ENCODE data around the gene ZNF771. TPM values are rescaled to one million over a fixed set of nuclear protein-coding genes. Genes with fewer than 3 reads are reported as not detected.

Gene ZNF771
- total RNA-seq, 2 donors from 2014 or later, result 32.3 to 36.3 TPM

- Histone ChIP-seq H3K27ac (no peak overlapping the region), H3K4me3 (no peak overlapping the region), H3K36me3 (no peaks in the 10 kb centered on the region), H3K27me3 (replicated peaks; ENCODE audit: insufficient read depth) (no peaks in the 10 kb centered on the region), H3K4me1 (replicated peaks) (no peaks in the 10 kb centered on the region), H3K9me3 (no peaks in the 10 kb centered on the region)
- intact Hi-C loops (cut with DNase I), result no loop called here
- TF ChIP-seq POLR2AphosphoS5 (IDR thresholded peaks at IDR 0.05) (no peak), POLR2A (IDR thresholded peaks at IDR 0.05) (no peak), CTCF (IDR thresholded peaks at IDR 0.05) (no peak)
- no peak for DNase-seq (ENCODE audit: low spot score)
- whole genome bisulfite sequencing, result 92% methylated on average over 4 of the region's 4 CpGs
These were observed 8.7 kb downstream of the ZNF771 start for GRCh38 chr16:30416047-30416603.

GRCh38 chr16:30416624-30417528 is 9.5 kb downstream of the ZNF771 start:
- H3K4me1 ChIP-seq (replicated peaks), result no peaks in the 10 kb centered on the region
- DNase-seq (ENCODE audit: low spot score), result no peak
- no peaks in the 10 kb centered on the region for H3K27me3 ChIP-seq (replicated peaks; ENCODE audit: insufficient read depth)
- no peaks in the 10 kb centered on the region for H3K9me3 ChIP-seq
- H3K27ac ChIP-seq, result peak overlapping the region; percentile 81 to 83
- WGBS, result 54% methylated on average over 18 of the region's 18 CpGs
- peak overlapping the region; percentile 48 to 72 for H3K4me3 ChIP-seq
- intact Hi-C loops (cut with DNase I), result no loop called here
- TF ChIP-seq POLR2AphosphoS5 (IDR thresholded peaks at IDR 0.05), result no peak
- no peak for TF ChIP-seq CTCF (IDR thresholded peaks at IDR 0.05)
- TF ChIP-seq POLR2A (IDR thresholded peaks at IDR 0.05), result no peak
- no peaks in the 10 kb centered on the region for H3K36me3 ChIP-seq

- H3K9me3 ChIP-seq, result no peaks in the 10 kb centered on the region
- no peaks in the 10 kb centered on the region for H3K27me3 ChIP-seq (replicated peaks; ENCODE audit: insufficient read depth)
- peak overlapping the region; percentile 48 to 72 for H3K4me3 ChIP-seq
- TF ChIP-seq POLR2A (IDR thresholded peaks at IDR 0.05), result peak; percentile 23
- peak in 3 of 4 experiments; percentile 27 to 33 (median 28) for TF ChIP-seq CTCF (IDR thresholded peaks at IDR 0.05)
- TF ChIP-seq POLR2AphosphoS5 (IDR thresholded peaks at IDR 0.05), result peak; percentile 62
- intact Hi-C loops (cut with DNase I), result no loop called here
- H3K27ac ChIP-seq, result peak overlapping the region; percentile 81 to 83
- no peaks in the 10 kb centered on the region for H3K4me1 ChIP-seq (replicated peaks)
- DNase-seq (ENCODE audit: low spot score), result peak; percentile 78
- WGBS, result under 1% methylated on average over 93 of the region's 140 CpGs
- no peaks in the 10 kb centered on the region for H3K36me3 ChIP-seq
These were observed 10.3 kb downstream of the ZNF771 start for GRCh38 chr16:30417529-30418349.

GRCh38 chr16:30418350-30419181 is 11.2 kb downstream of the ZNF771 start:
- H3K27me3 ChIP-seq (replicated peaks; ENCODE audit: insufficient read depth), result no peaks in the 10 kb centered on the region
- H3K4me3 ChIP-seq, result peak overlapping the region; percentile 48 to 72
- no peaks in the 10 kb centered on the region for H3K9me3 ChIP-seq
- peak overlapping the region; percentile 81 to 83 for H3K27ac ChIP-seq
- no peaks in the 10 kb centered on the region for H3K4me1 ChIP-seq (replicated peaks)
- H3K36me3 ChIP-seq, result no peaks in the 10 kb centered on the region
- 60% methylated on average over 30 of the region's 31 CpGs for WGBS
- DNase-seq (ENCODE audit: low spot score), result no peak
- TF ChIP-seq POLR2A (IDR thresholded peaks at IDR 0.05), result no peak
- peak in 1 of 4 experiments; percentile 1 for TF ChIP-seq CTCF (IDR thresholded peaks at IDR 0.05)
- intact Hi-C loops (cut with DNase I), result no loop called here

Measured in prostate gland (tissue), 2 donors.